ENCODE results near the gene AFDN.

DNA sequence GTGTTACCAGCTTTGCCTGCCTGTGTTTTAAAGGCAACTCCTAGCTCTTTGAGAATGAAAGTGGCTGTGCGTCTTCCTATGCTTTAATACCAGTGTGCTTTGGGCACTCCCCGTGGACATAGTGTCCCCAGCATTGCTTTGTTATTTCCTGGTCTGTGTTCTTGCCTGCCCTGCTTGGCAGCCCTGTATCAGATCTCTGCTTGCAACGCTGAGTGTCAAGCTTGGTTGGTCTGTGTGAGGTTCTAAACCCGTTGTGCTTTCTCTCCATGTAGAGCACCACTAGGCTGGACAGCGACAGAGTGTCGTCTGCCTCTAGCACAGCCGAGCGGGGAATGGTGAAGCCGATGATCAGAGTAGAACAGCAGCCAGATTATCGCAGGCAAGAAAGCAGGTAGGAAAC is 80.2 kb downstream of the AFDN start:
- no peak for TF ChIP-seq EZH2 (IDR thresholded peaks at IDR 0.05; ENCODE audit: borderline replicate concordance)
- TF ChIP-seq, protein P1, sequence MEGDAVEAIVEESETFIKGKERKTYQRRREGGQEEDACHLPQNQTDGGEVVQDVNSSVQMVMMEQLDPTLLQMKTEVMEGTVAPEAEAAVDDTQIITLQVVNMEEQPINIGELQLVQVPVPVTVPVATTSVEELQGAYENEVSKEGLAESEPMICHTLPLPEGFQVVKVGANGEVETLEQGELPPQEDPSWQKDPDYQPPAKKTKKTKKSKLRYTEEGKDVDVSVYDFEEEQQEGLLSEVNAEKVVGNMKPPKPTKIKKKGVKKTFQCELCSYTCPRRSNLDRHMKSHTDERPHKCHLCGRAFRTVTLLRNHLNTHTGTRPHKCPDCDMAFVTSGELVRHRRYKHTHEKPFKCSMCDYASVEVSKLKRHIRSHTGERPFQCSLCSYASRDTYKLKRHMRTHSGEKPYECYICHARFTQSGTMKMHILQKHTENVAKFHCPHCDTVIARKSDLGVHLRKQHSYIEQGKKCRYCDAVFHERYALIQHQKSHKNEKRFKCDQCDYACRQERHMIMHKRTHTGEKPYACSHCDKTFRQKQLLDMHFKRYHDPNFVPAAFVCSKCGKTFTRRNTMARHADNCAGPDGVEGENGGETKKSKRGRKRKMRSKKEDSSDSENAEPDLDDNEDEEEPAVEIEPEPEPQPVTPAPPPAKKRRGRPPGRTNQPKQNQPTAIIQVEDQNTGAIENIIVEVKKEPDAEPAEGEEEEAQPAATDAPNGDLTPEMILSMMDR (IDR thresholded peaks at IDR 0.05; ENCODE audit: poor library complexity), result no peak
